HepG2 (cell line): Measurements from ENCODE around the gene KIF1B. TPM values are rescaled to one million over a fixed set of nuclear protein-coding genes. Genes with fewer than 3 reads are reported as not detected.
A peak's percentile ranks its signal among the peaks of the same experiment; 100 is the strongest.

Experiments used
- ATAC-seq: fragments of 200-7000 bp; cut with Tn5 transposase; 3 replicates; pipeline ENCODE4 v1.9.1; 2020; ENCODE audit warnings: mild to moderate bottlenecking, moderate library complexity
- BruUV-seq: library from RNA; stranded (reverse); fragments of 400-500 nt; replicated peaks from 2 replicates; lab custom pipeline; 2021; lab: Mats Ljungman, UMichigan
- CTCF ChIA-PET: fragments of 300-600 bp; formaldehyde crosslinking; extraction: SDS; loops from one replicate; lab custom pipeline; 2021; ENCODE audit warnings: low total read pairs, inconsistent platforms, low intra/inter-chr PET ratio; lab: Yijun Ruan, JAX
- POLR2A ChIA-PET: fragments of 350-600 bp; sonication (Branson Sonifier 250); formaldehyde crosslinking; loops from one replicate; lab custom pipeline; 2020; ENCODE audit warnings: antibody characterized with exemption, inconsistent platforms; lab: Yijun Ruan, JAX
- DNase-seq: peaks from one replicate; pipeline ENCODE4 v3.0.0-alpha.2; 2015; ENCODE audit warnings: low spot score
- FAIRE-seq: peaks from 3 replicates; lab custom pipeline; 2011; peaks lifted over from hg19 to GRCh38; lab: Jason Lieb, UNC
- H2AFZ ChIP-seq: one replicate; pipeline ENCODE4 v1.6.1; 2011; ENCODE audit warnings: low read length, inconsistent platforms
- H3K27ac ChIP-seq: fragments of 300-600 bp; 3 replicates; pipeline ENCODE4 v1.8.0; 2011; ENCODE audit warnings: mixed run types, mild to moderate bottlenecking, mixed read lengths, low read length, inconsistent platforms; ENCODE audit not compliant: insufficient read depth; ENCODE audit errors: extremely low read length
- H3K27me3 ChIP-seq, 2 experiments: fragments of 200-600 bp in 1 of 2; 2 replicates in 1 of 2; 3 replicates in 1 of 2; pipeline versions ENCODE4 v1.6.0 to v1.8.0; 2011; ENCODE audit warnings: low read length in 2 of 2, mild to moderate bottlenecking in 2 of 2, moderate library complexity in 2 of 2, inconsistent platforms in 1 of 2; ENCODE audit not compliant: insufficient read depth in 2 of 2, control insufficient read depth in 1 of 2
- H3K36me3 ChIP-seq, 2 experiments: fragments of 200-600 bp in 1 of 2; replicated peaks in 1 of 2; 2 replicates in 1 of 2; 3 replicates in 1 of 2; pipeline versions ENCODE4 v1.5.1 to v1.8.0; 2011; ENCODE audit warnings: low read length in 2 of 2, inconsistent platforms in 1 of 2; ENCODE audit not compliant: insufficient read depth in 2 of 2, control insufficient read depth in 1 of 2
- H3K4me1 ChIP-seq: 2 replicates; pipeline ENCODE4 v1.5.1; 2012; ENCODE audit warnings: low read length, inconsistent platforms; ENCODE audit not compliant: insufficient read depth
- H3K4me2 ChIP-seq: 2 replicates; pipeline ENCODE4 v1.6.0; 2011; ENCODE audit warnings: low read depth, low read length, inconsistent platforms
- H3K4me3 ChIP-seq, 3 experiments: fragments of 200-600 bp in 1 of 3; sonication (generic), shearing (Covaris generic) in 1 of 3; replicated peaks in 1 of 3; 2 replicates each; pipeline ENCODE4 v1.5.1; 2011 to 2016; ENCODE audit warnings: low read length in 3 of 3, inconsistent platforms in 2 of 3, low read depth in 2 of 3, mild to moderate bottlenecking in 2 of 3, control low read depth in 1 of 3, mixed read lengths in 1 of 3; ENCODE audit not compliant: insufficient read depth in 1 of 3
- H3K79me2 ChIP-seq: one replicate; pipeline ENCODE4 v1.6.1; 2011; ENCODE audit warnings: low read length, inconsistent platforms; ENCODE audit not compliant: insufficient read depth
- H3K9ac ChIP-seq: 2 replicates; pipeline ENCODE4 v1.6.0; 2011; ENCODE audit warnings: mild to moderate bottlenecking, low read depth, low read length, inconsistent platforms; ENCODE audit not compliant: insufficient read depth
- H3K9me3 ChIP-seq: 2 replicates; pipeline ENCODE4 v1.5.1; 2012; ENCODE audit warnings: mild to moderate bottlenecking, low read length
- H4K20me1 ChIP-seq: 2 replicates; pipeline ENCODE4 v1.6.0; 2011; ENCODE audit warnings: inconsistent platforms, mild to moderate bottlenecking, low read length, moderate library complexity; ENCODE audit not compliant: insufficient read depth
- AGO2 ChIP-seq: fragments of 200-400 bp; formaldehyde crosslinking; optimal IDR thresholded peaks from 2 replicates; pipeline ENCODE3; 2017; ENCODE audit warnings: mild to moderate bottlenecking, low read depth, low read length, moderate library complexity
- BCL6 ChIP-seq: IDR thresholded peaks from 2 replicates; pipeline ENCODE4 v1.6.1; 2016; ENCODE audit warnings: missing genetic modification reagents, missing compliant biosample characterization
- CENPX ChIP-seq: sonication (generic); formaldehyde crosslinking; IDR thresholded peaks from 2 replicates; pipeline ENCODE4 v1.9.0; 2021; ENCODE audit warnings: mild to moderate bottlenecking, missing genetic modification reagents, moderate library complexity
- CREM ChIP-seq, 2 experiments: sonication (generic) in 1 of 2; formaldehyde crosslinking in 1 of 2; IDR thresholded peaks; 2 replicates each; pipeline versions ENCODE4 v1.4.0 to v1.6.1; 2016 to 2020; ENCODE audit warnings: antibody characterized with exemption in 1 of 2, mild to moderate bottlenecking in 1 of 2, missing genetic modification reagents in 1 of 2
- ELF4 ChIP-seq: sonication (generic); formaldehyde crosslinking; IDR thresholded peaks from 2 replicates; pipeline ENCODE4 v1.5.0; 2020; ENCODE audit warnings: missing genetic modification reagents, mild to moderate bottlenecking, moderate library complexity, borderline replicate concordance
- HDAC1 ChIP-seq: sonication (generic); formaldehyde crosslinking; IDR thresholded peaks from 2 replicates; pipeline ENCODE4 v1.5.1; 2020; ENCODE audit warnings: mild to moderate bottlenecking, missing genetic modification reagents
- MTF1 ChIP-seq: sonication (generic); formaldehyde crosslinking; IDR thresholded peaks from 2 replicates; pipeline ENCODE4 v1.5.0; 2020; ENCODE audit warnings: missing genetic modification reagents
- REXO4 ChIP-seq: sonication (generic); formaldehyde crosslinking; IDR thresholded peaks from 2 replicates; pipeline ENCODE4 v1.8.0; 2022; ENCODE audit warnings: missing genetic modification reagents, mild to moderate bottlenecking, borderline replicate concordance
- ZBTB33 ChIP-seq: sonication (generic); formaldehyde crosslinking; IDR thresholded peaks from 2 replicates; pipeline ENCODE4 v1.4.0; 2020; ENCODE audit warnings: missing genetic modification reagents
- ZBTB38 ChIP-seq: sonication (generic); formaldehyde crosslinking; IDR thresholded peaks from 2 replicates; pipeline ENCODE4 v1.5.1; 2020; ENCODE audit warnings: mild to moderate bottlenecking, missing genetic modification reagents
- ZNF562 ChIP-seq: sonication (generic); formaldehyde crosslinking; IDR thresholded peaks from 2 replicates; pipeline ENCODE4 v1.8.0; 2022; ENCODE audit warnings: missing genetic modification reagents, borderline replicate concordance
- ZNF777 ChIP-seq: sonication (generic); formaldehyde crosslinking; IDR thresholded peaks from 2 replicates; pipeline ENCODE4 v1.4.0; 2020; ENCODE audit warnings: missing genetic modification reagents
- WGBS: methylation state at CpG from one replicate; pipeline ENCODE4 v1.1.6; 2017; ENCODE audit warnings: low lambda C conversion rate; 5-methylcytosine and 5-hydroxymethylcytosine counted together
- in situ Hi-C: cut with HindIII; loops from 2 replicates; pipeline ENCODE4 v1.10.0; 2017; ENCODE audit warnings: low pct_unique_long_range_greater_than_20kb; ENCODE audit not compliant: extremely low pct_ligation_motif_present
- intact Hi-C: fragments of 100-400 bp; cut with micrococcal nuclease; formaldehyde crosslinking; loops from one replicate; pipeline ENCODE4 v1.10.0; 2022; ENCODE audit not compliant: unreplicated experiment
- polyA plus RNA-seq, 8 experiments: library from polyadenylated mRNA; depleted of rRNA in 3 of 8; stranded (reverse) in 7 of 8; unstranded in 1 of 8; fragments of >200 nt; fragmentation: Illumina TruSeq in 4 of 8; extraction: Trizol in 4 of 8; gene quantifications; 2 replicates each; pipeline versions ENCODE4 v1.2.1 to v1.2.3, GENCODE V29; 2011 to 2016; ENCODE audit warnings: low read depth in 4 of 8, missing spikeins in 1 of 8, mixed read lengths in 1 of 8; ENCODE audit not compliant: insufficient read depth in 1 of 8
- total RNA-seq, 5 experiments: library from RNA; depleted of rRNA; stranded (reverse); fragments of >200 nt; fragmentation: Illumina TruSeq; extraction: Trizol; gene quantifications; 2 replicates each; pipeline ENCODE4 v1.2.3, GENCODE V29; 2016; ENCODE audit warnings: low read depth in 1 of 5

KIF1B gene
- total and polyA plus RNA-seq, 2 of the 13 experiments (the other 11 are each of a cell fraction or from before 2014, with no cell fraction given), result 26.7 to 32.5 TPM

- FAIRE-seq, result no peak
- BruUV-seq, result no TSS peak
- POLR2A ChIA-PET, result no interaction called here
Measured at GRCh38 chr1:10207810-10208209, 2.6 kb upstream of the KIF1B start.

GRCh38 chr1:10208537-10208936 lies 1.8 kb upstream of the KIF1B start:
- FAIRE-seq, result no peak
- CTCF ChIA-PET, result no interaction called here
- BruUV-seq, result no TSS peak
- Histone ChIP-seq H3K9ac (no peak overlapping the region), H3K79me2 (peaks cover 25% of the 10 kb centered on the region), H3K27me3 (no peaks in the 10 kb centered on the region; a peak in 1 of 5 replicates), H3K4me3 (no peak overlapping the region), H2AFZ (no peak overlapping the region), H3K4me1 (peaks cover 51% of the 10 kb centered on the region), H3K4me2 (no peak overlapping the region), H3K27ac (no peak overlapping the region), H3K9me3 (no peaks in the 10 kb centered on the region), H4K20me1 (peaks cover 14% of the 10 kb centered on the region), H3K36me3 (no peaks in the 10 kb centered on the region)
- POLR2A ChIA-PET, result no interaction called here
- in situ Hi-C loops (no loop called here), intact Hi-C loops (no loop called here)
- no peak for DNase-seq
- WGBS, result 82% methylated on average over 11 of the region's 11 CpGs
- TF ChIP-seq REXO4 (CRISPR knock-in tag) (no peak), ZBTB33 (peak; percentile 37; the same call in 1 of the 2 replicates), ZBTB38 (CRISPR knock-in tag) (peak; percentile 23; the same call in 1 of the 2 replicates), CENPX (CRISPR knock-in tag) (no peak)
- no peak for ATAC-seq

More at GRCh38 chr1:10207810-10208209, 2.6 kb upstream of the KIF1B start:
- H3K36me3 ChIP-seq, result no peaks in the 10 kb centered on the region
- H3K27me3 ChIP-seq, result no peaks in the 10 kb centered on the region; a peak in 1 of 5 replicates
- ATAC-seq, result no peak
- no peak overlapping the region for H3K4me3 ChIP-seq
- intact Hi-C loops, result no loop called here
- no peak overlapping the region for H3K4me2 ChIP-seq
- in situ Hi-C loops, result no loop called here
- H3K79me2 ChIP-seq, result peaks cover 18% of the 10 kb centered on the region
- H2AFZ ChIP-seq, result no peak overlapping the region
- CTCF ChIA-PET, result no interaction called here
- H4K20me1 ChIP-seq, result peaks cover 7% of the 10 kb centered on the region
- H3K4me1 ChIP-seq, result peaks cover 52% of the 10 kb centered on the region
- 55% methylated on average over 3 of the region's 3 CpGs for WGBS
- H3K27ac ChIP-seq, result no peak overlapping the region
- no peaks in the 10 kb centered on the region for H3K9me3 ChIP-seq
- H3K9ac ChIP-seq, result no peak overlapping the region
- DNase-seq, result no peak
- no peak for TF ChIP-seq MTF1
- no peak for TF ChIP-seq HDAC1 (CRISPR knock-in tag)
- TF ChIP-seq BCL6 (CRISPR knock-in tag), result no peak
- TF ChIP-seq ELF4, result no peak
- TF ChIP-seq CREM (IDR thresholded peaks at IDR 0.05), result no peak
- no peak for TF ChIP-seq CREM (CRISPR knock-in tag; IDR thresholded peaks at IDR 0.05)
- TF ChIP-seq ZNF562 (CRISPR knock-in tag), result no peak
- no peak for TF ChIP-seq ZNF777 (CRISPR knock-in tag)
- no peak for TF ChIP-seq AGO2
